GM19035 (cell line): ENCODE data around the gene SMPD2.

Experiments used
- ATAC-seq: cut with Tn5 transposase; IDR thresholded peaks from one replicate; pipeline ENCODE4 v1.9.1; 2021; ENCODE audit not compliant: unreplicated experiment

The SMPD2 gene, protein sequence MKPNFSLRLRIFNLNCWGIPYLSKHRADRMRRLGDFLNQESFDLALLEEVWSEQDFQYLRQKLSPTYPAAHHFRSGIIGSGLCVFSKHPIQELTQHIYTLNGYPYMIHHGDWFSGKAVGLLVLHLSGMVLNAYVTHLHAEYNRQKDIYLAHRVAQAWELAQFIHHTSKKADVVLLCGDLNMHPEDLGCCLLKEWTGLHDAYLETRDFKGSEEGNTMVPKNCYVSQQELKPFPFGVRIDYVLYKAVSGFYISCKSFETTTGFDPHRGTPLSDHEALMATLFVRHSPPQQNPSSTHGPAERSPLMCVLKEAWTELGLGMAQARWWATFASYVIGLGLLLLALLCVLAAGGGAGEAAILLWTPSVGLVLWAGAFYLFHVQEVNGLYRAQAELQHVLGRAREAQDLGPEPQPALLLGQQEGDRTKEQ

DNA sequence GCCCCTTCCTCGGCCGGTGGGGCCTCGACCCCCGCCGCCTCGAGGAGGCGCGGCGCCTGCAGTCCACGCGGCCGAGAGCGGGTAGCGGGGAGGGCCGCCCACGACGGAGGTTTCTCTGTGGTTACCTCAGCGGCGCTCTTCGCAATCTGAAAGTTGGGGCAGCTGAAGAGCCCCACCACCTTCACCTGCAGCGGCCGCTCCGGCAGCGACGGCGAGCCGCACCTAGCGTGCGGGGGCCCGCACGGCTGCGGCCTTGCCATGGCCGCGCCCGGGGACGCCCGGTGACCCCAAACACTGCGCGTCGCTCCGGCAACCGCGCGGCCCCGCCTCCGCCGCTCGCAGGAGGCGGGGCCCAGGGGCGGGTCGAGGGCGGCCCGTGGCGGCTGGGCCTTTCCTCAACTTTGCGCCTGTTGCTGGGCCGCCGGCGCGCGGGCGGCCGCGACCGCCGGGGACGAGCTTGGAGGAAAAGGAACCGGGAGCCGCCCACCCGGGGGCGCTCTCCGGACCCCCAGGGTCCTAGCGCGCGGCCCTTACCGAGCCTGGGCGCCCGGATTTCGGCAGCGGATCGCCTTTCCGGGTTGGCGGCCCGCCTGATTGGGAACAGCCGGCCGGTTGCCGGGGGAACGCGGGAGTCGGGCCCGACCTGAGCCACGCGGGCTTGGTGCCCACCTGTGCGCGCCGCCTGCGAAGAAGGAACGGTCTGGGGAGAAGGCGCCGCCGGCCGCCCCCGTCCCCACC, at the start of gene SMPD2, which contains the start of gene PPIL6:
TSS of gene SMPD2 (plus strand) at position 394 of the 738 bp plus-strand sequence. CDS start 398 bp downstream, outside the sequence.
TSS of gene PPIL6 (minus strand) at position 298 of the 738 bp plus-strand sequence. CDS start at position 260, 38 bp downstream.
- peak; percentile 90 for ATAC-seq

GRCh38 chr6:109393157-109393885, 47.2 kb upstream of the SMPD2 start:
- ATAC-seq, result no peak

DNA sequence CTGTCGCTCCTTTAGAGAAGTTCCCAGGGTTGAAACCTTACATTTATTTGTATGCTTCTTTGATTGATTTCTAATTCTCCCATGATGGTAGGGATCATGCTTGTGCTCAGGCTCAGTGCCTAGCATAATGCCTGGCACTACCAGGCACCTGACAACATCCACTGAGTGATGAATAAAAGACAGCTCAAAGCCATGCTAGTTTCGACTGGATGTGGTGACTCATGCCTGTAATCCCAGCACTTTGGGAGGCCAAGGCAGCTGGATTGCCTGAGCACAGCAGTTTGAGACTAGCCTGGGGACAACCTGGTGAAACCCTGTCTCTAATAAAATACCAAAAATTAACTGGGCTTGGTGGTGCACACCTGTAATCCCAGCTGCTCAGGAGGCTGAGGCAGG, 46.6 kb upstream of the SMPD2 start:
- ATAC-seq, result no peak

DNA sequence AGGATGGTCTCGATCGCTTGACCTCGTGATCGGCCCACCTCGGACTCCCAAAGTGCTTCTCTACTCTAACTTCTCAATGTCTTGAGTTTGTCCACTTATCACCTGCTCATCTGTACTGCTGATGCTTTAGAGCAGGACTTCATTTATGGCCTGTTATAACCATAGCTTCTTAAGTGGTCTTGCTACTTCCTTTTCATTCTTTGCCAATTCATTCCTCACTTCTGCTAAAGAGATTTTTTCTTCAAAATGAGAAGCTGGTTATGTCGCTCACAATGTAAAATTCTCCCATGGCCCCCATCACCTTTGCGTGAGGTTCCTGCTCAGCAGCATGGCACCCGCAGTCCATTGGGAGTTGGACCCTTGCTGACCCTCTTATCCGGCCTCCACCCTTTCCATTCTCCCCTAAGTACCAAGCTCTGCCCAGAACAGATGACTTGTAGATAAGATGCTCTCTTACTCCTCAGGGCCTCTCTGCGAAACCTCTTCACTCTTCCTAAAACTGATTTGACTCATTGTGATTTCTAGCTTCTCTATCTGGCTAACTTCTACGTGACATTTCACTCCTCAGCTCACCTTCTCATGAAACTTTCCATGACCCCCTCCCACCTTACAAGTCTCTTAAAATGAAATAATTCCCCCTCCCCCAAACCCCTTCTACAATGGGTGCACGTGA, 44.3 kb upstream of the SMPD2 start:
- ATAC-seq, result no peak

- no peak for ATAC-seq
Observed at GRCh38 chr6:109397020-109397419, 43.5 kb upstream of the SMPD2 start.

GRCh38 chr6:109406196-109406595, 34.3 kb upstream of the SMPD2 start:
- no peak for ATAC-seq

DNA sequence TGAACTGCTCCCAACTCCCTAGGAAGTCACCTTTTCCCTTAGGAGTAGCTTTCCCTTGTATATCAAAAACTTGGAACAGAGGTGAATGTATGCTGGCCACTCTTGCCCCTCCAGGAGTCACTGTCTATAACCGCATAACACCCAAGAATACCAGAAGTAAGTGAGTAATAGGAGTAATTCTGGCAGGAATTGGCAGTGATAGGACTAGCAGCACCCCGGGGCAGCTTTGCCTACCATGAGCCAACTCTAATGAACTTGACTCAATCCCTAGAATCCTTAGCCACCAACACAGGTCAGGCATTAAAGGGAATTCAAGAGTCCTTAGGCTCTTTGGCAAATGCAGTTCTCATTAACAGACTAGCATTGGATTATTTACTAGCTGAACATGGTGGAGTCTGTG, 29.5 kb upstream of the SMPD2 start:
- ATAC-seq, result no peak

DNA sequence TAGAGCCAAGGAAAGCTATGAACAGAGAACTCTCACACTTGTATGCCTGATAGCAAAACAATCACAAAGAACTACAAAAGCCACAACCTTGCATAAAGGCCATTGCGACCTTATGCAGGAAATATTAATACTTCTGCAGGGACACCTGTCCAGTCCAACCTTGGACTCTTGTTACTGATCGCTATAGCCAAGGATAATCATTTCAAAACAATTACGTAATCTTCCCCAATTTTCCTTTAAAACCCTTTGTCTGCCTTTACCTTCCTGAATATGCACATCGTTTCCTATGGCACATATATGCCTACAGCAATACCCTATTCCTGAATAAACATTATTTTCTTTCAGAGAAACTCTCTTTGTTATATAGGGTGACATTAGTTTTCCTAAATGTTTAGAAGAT, 22.9 kb upstream of the SMPD2 start:
- no peak for ATAC-seq

DNA sequence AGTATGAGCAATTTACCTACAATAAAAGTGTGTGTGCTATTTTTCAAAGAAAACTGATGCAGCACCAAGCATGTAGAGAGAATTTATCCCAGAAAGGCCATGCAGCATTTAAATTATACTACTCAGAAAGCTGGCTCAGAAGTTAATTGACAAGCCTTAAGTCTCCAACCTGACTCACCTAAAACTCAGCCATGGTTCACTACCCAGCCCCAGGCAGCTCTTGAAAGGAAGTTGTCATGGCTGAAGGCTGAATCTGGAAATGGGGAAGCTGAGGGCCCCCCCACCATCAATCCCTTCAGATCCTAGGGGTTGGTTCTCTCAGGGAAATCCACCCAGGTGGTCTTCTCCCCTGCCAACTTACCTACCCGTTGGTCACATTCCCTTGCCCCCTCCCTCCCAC, 19.8 kb upstream of the SMPD2 start:
- ATAC-seq, result no peak

DNA sequence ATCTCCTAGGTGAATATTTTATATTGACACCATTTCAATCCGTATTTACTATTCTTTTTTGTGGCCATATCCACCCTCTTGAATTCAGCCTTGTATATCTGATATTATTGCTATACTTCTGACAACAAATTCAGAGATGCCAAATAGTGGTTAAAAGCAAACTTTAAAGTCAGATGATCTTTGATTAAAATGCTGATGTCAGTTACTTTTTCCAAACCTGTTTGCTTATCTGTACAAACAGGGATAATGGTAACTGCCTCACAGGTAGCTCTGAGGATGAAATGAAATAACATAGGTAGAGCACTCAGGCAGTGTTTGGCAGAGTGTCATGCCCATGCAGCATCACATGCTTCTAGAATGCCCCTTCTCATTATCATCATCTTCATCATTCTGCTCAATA, 19.3 kb upstream of the SMPD2 start:
- no peak for ATAC-seq

- no peak for ATAC-seq
Observed at GRCh38 chr6:109424946-109425345, 15.6 kb upstream of the SMPD2 start.

DNA sequence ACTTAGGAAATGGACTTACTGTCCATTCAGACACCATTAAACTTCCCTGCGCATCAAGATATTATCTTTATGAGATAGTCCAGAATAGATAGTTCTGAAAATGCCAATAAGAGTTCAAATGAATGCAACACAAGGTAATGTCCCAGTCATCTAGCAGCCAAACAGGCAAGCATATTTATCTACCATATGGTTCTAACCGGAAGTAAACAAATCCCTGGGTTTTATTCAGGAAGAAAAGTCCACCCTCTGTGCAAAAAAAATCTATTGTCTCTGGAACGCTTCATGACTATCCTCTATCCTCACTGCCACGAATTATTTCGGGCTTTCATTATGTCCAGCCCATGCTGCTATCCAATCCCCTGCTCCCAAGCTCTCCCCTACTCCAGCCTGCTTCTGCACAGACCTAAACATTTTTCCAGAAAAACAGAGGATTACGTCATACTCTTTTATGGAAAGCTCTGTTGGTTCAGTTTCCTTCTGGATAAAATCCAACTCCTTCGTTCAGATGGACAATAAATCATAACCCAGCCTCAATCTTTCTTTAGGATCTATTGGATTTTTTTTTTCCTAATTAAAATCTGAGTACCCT, 11.5 kb upstream of the SMPD2 start:
- no peak for ATAC-seq

- no peak for ATAC-seq
Observed at GRCh38 chr6:109429496-109429895, 11.0 kb upstream of the SMPD2 start.

DNA sequence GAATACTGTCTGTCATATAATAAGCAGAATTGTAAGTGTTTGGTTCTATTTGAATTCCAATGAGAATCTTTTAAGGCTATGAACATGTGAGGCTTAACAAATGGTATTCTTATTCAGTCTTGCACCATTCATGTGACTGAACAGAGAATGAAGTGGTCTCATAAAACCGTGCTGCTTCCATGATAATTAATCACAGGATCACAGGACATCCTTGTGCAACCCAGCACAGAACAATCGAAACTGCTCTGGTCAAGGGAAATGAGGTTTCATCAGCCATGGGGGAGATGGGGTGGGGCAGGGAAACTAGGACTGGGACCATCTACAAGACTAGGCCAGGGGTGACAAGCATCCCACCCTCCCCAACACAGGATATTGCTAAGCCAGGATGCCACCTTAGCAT, 6.1 kb upstream of the SMPD2 start:
- ATAC-seq, result no peak

GRCh38 chr6:109436041-109436440, 4.5 kb upstream of the SMPD2 start:
- ATAC-seq, result no peak

GRCh38 chr6:109441069-109441816, 719 bp downstream of the SMPD2 start:
- ATAC-seq, result peak; percentile 8

DNA sequence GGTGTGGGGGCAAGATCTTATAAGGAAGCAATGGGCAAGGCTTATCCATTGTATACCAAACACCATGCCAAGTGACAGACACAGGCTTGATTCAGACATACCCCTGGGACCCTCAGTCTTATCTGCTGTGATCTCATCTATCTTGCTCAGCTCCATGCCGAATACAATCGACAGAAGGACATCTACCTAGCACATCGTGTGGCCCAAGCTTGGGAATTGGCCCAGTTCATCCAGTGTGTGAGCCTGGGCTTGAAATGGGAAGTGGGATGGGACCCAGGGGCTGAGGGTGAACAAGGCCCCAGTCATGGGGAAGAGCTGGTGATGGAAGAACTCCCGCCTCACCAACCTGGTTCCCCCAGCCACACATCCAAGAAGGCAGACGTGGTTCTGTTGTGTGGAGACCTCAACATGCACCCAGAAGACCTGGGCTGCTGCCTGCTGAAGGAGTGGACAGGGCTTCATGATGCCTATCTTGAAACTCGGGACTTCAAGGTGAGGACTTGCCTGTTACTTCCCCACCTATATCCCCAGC, 1.9 kb downstream of the SMPD2 start:
- no peak for ATAC-seq

- ATAC-seq, result no peak
Observed at GRCh38 chr6:109443425-109443950, 3.0 kb downstream of the SMPD2 start.

GRCh38 chr6:109445382-109445781, 4.9 kb downstream of the SMPD2 start:
- ATAC-seq, result no peak
